GM12878 (cell line): ENCODE measurements around the gene SLC22A3. TPM values are rescaled to one million over a fixed set of nuclear protein-coding genes. Genes with fewer than 3 reads are reported as not detected.

Experiments used
- ATAC-seq: fragments of 200-7000 bp; cut with Tn5 transposase; 3 replicates; pipeline ENCODE4 v1.9.1; 2020; ENCODE audit warnings: mild to moderate bottlenecking, moderate library complexity
- BruUV-seq: library from RNA; stranded (reverse); fragments of 400-500 nt; replicated peaks from 2 replicates; lab custom pipeline; 2021; lab: Mats Ljungman, UMichigan
- CTCF ChIA-PET: fragments of 300-600 bp; sonication (Branson Sonifier 250); formaldehyde crosslinking; extraction: SDS; loops from one replicate; lab custom pipeline; 2021; ENCODE audit warnings: inconsistent platforms; lab: Yijun Ruan, JAX
- POLR2A ChIA-PET: fragments of 350-600 bp; formaldehyde crosslinking; extraction: SDS; loops from one replicate; lab custom pipeline; 2021; ENCODE audit warnings: inconsistent platforms; lab: Charles Lee
- RAD21 ChIA-PET: fragments of 300-600 bp; sonication (Branson Sonifier 250); formaldehyde crosslinking; loops from one replicate; lab custom pipeline; 2023; ENCODE audit warnings: antibody characterized with exemption; ENCODE audit not compliant: unreplicated experiment; lab: Charles Lee
- SMC1A ChIA-PET: fragments of 300-600 bp; sonication (Branson Sonifier 250); formaldehyde crosslinking; loops from one replicate; lab custom pipeline; 2023; ENCODE audit not compliant: unreplicated experiment, uncharacterized antibody; lab: Charles Lee
- DNase-seq: peaks from one replicate; pipeline ENCODE4 v3.0.0-alpha.2; 2011; ENCODE audit warnings: low read depth, low spot score
- FAIRE-seq: peaks from 3 replicates; lab custom pipeline; 2011; peaks lifted over from hg19 to GRCh38; lab: Jason Lieb, UNC
- H2AFZ ChIP-seq: 2 replicates; pipeline ENCODE4 v1.6.0; 2011; ENCODE audit warnings: low read depth, low read length, control low read depth; ENCODE audit not compliant: control insufficient read depth
- H3K27ac ChIP-seq: 2 replicates; pipeline ENCODE4 v1.5.1; 2011; ENCODE audit warnings: control low read depth; ENCODE audit not compliant: control insufficient read depth, insufficient read depth
- H3K27me3 ChIP-seq, 2 experiments: replicated peaks in 1 of 2; 2 replicates each; pipeline versions ENCODE4 v1.6.0 to v1.6.1; 2011; ENCODE audit warnings: low read length in 1 of 2; ENCODE audit not compliant: control insufficient read depth in 2 of 2, insufficient read depth in 2 of 2
- H3K36me3 ChIP-seq, 2 experiments: 2 replicates each; pipeline ENCODE4 v1.5.1; 2011; ENCODE audit warnings: low read length in 1 of 2; ENCODE audit not compliant: control insufficient read depth in 2 of 2, insufficient read depth in 2 of 2
- H3K4me1 ChIP-seq: 2 replicates; pipeline ENCODE4 v1.6.1; 2011; ENCODE audit warnings: mild to moderate bottlenecking, low read length, moderate library complexity, mixed read lengths; ENCODE audit not compliant: control insufficient read depth, insufficient read depth
- H3K4me2 ChIP-seq: 2 replicates; pipeline ENCODE4 v1.6.0; 2011; ENCODE audit warnings: control low read depth; ENCODE audit not compliant: control insufficient read depth, insufficient read depth
- H3K4me3 ChIP-seq: fragments of 200-600 bp; sonication (generic); 2 replicates; pipeline ENCODE4 v1.5.1; 2016
- H3K79me2 ChIP-seq: 2 replicates; pipeline ENCODE4 v1.6.0; 2011; ENCODE audit warnings: low read length; ENCODE audit not compliant: control insufficient read depth, insufficient read depth
- H3K9ac ChIP-seq: 2 replicates; pipeline ENCODE4 v1.8.0; 2011; ENCODE audit warnings: low read length, control low read depth, mixed read lengths; ENCODE audit not compliant: control insufficient read depth, insufficient read depth
- H3K9me3 ChIP-seq: replicated peaks from 3 replicates; pipeline ENCODE4 v1.5.1; 2011; ENCODE audit warnings: mild to moderate bottlenecking, low read length; ENCODE audit not compliant: control insufficient read depth, insufficient read depth
- H4K20me1 ChIP-seq: 2 replicates; pipeline ENCODE4 v1.6.0; 2011; ENCODE audit not compliant: control insufficient read depth, insufficient read depth
- ASH2L ChIP-seq: fragments of 300-600, 200-600 bp; sonication (generic); IDR thresholded peaks from 2 replicates; pipeline ENCODE4 v1.6.1; 2017; ENCODE audit warnings: low read depth, mild to moderate bottlenecking, borderline replicate concordance
- HDAC2 ChIP-seq: fragments of 200-600 bp; sonication (generic); IDR thresholded peaks from 2 replicates; pipeline ENCODE4 v1.6.1; 2017
- NBN ChIP-seq: fragments of 450-650 bp; IDR thresholded peaks from 2 replicates; pipeline ENCODE4 v1.6.1; 2016
- PAX5 ChIP-seq: IDR thresholded peaks from 2 replicates; pipeline ENCODE4 v1.6.1; 2011; ENCODE audit warnings: low read depth, low read length, borderline replicate concordance
- POLR2A ChIP-seq: IDR thresholded peaks from 2 replicates; pipeline ENCODE4 v1.6.1; 2011; ENCODE audit warnings: low read depth, mild to moderate bottlenecking, low read length
- RFX5 ChIP-seq: IDR thresholded peaks from 2 replicates; pipeline ENCODE4 v1.6.1; 2011; ENCODE audit warnings: low read depth, low read length, improper control_type of control experiment
- SMAD5 ChIP-seq: IDR thresholded peaks from 2 replicates; pipeline ENCODE4 v1.6.1; 2016; ENCODE audit warnings: antibody characterized with exemption, low read depth
- SP1 ChIP-seq: IDR thresholded peaks from one replicate; pipeline ENCODE4 v1.6.1; 2011; ENCODE audit warnings: low read depth, low read length
- STAT1 ChIP-seq: fragments of 450-650 bp; conservative IDR thresholded peaks from 2 replicates; pipeline ENCODE4 v1.6.1; 2014; ENCODE audit warnings: antibody characterized with exemption, mild to moderate bottlenecking
- TCF12 ChIP-seq: IDR thresholded peaks from 2 replicates; pipeline ENCODE4 v1.6.1; 2011; ENCODE audit warnings: low read depth, mild to moderate bottlenecking, low read length
- ZNF207 ChIP-seq: fragments of 450-650 bp; IDR thresholded peaks from 2 replicates; pipeline ENCODE4 v1.6.1; 2014; ENCODE audit warnings: antibody characterized with exemption, mild to moderate bottlenecking, borderline replicate concordance
- ZSCAN29 ChIP-seq: fragments of 450-650 bp; IDR thresholded peaks from 2 replicates; pipeline ENCODE4 v1.6.1; 2017; ENCODE audit warnings: mild to moderate bottlenecking, moderate library complexity
- WGBS: methylation state at CpG from one replicate; pipeline ENCODE4 v1.1.6; 2016; ENCODE audit warnings: low lambda C conversion rate; ENCODE audit not compliant: insufficient replicate concordance, insufficient coverage; ENCODE audit errors: missing lambda C conversion rate; 5-methylcytosine and 5-hydroxymethylcytosine counted together
- in situ Hi-C: fragments of 300-500 bp; cut with MboI; formaldehyde crosslinking; loops from 9 replicates; pipeline ENCODE4 v1.14.3; 2018; ENCODE audit warnings: mixed read lengths
- intact Hi-C: fragments of 100-400 bp; cut with micrococcal nuclease; formaldehyde crosslinking; loops from one replicate; pipeline ENCODE4 v1.14.2; 2022; ENCODE audit not compliant: unreplicated experiment
- polyA plus RNA-seq, 11 experiments: library from polyadenylated mRNA; depleted of rRNA in 4 of 11; unstranded in 6 of 11; stranded (reverse) in 5 of 11; fragments of >200 nt; fragmentation: Nextera tagmentation in 4 of 11; fragmentation: Illumina TruSeq in 1 of 11; extraction: Ambion mirVana in 4 of 11; extraction: Trizol in 1 of 11; gene quantifications; 1 replicate in 1 of 11; 2 replicates in 10 of 11; pipeline versions ENCODE4 v1.2.1 to v1.2.3, GENCODE V29; 2011 to 2016; ENCODE audit warnings: inconsistent platforms in 2 of 11, missing spikeins in 2 of 11, low read depth in 1 of 11
- total RNA-seq, 4 experiments: library from RNA; depleted of rRNA in 3 of 4; stranded (reverse); fragments of >200 nt in 3 of 4; fragmentation: Illumina TruSeq in 1 of 4; extraction: Trizol in 1 of 4; gene quantifications; 2 replicates each; pipeline versions ENCODE4 v1.2.1 to v1.2.3, GENCODE V29; 2013 to 2021
- TF ChIP-seq, protein P1 (sequence below): fragments of 450-650 bp; IDR thresholded peaks from 2 replicates; pipeline ENCODE4 v1.6.1; 2016; ENCODE audit warnings: mild to moderate bottlenecking, moderate library complexity, borderline replicate concordance
- TF ChIP-seq, protein P2 (sequence below): IDR thresholded peaks from 2 replicates; pipeline ENCODE4 v1.6.1; 2012; ENCODE audit warnings: low read depth, low read length, improper control_type of control experiment
- TF ChIP-seq, protein P3 (sequence below): IDR thresholded peaks from 2 replicates; pipeline ENCODE4 v1.6.1; 2011; ENCODE audit warnings: low read depth, mild to moderate bottlenecking, low read length, moderate library complexity, borderline replicate concordance; ENCODE audit errors: extremely low read depth
- TF ChIP-seq, protein P4 (sequence below): fragments of 450-650 bp; IDR thresholded peaks from 2 replicates; pipeline ENCODE4 v1.6.1; 2016; ENCODE audit warnings: mild to moderate bottlenecking
- TF ChIP-seq, protein P5 (sequence below): fragments of 450-650 bp; IDR thresholded peaks from 2 replicates; pipeline ENCODE4 v1.6.1; 2017; ENCODE audit warnings: mild to moderate bottlenecking, low read depth, inconsistent platforms; ENCODE audit not compliant: poor library complexity, severe bottlenecking

The SLC22A3 gene
- total and polyA plus RNA-seq, 10 of the 15 experiments (the other 5 are each of a cell fraction or from before 2014, with no cell fraction given), result 0.07 to 0.15 TPM; not detected in 8

DNA sequence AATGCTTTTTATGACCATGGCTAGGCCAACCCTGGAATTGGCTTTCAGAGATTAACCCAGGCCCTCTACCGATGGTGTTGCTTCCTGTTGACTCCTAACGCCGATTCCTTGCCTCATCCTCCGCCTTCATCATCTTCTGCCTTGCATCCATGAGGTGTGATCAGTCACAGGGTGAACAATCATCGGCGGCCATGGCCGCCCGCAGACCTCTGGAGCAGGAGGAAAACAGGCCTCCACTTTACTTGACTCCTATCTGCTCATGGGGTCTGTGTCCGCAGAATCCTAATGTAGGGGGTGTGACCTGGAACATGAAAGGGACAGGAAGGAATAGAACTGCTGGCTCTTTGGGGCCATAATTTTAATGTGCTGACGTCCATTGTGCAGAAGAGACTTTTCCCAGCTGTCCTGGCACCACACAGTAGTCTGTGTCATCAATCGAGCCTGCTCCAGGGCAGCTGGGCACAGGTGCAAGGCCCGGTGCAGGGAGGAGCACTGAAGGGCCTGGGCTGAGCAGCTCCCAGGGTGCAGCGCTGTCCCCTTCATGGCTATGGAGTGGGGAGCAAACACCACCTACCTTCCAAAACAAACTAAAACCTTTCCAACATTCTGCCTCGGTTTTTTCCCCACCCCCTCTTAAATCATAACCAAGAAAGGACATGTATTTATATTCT, 8.0 kb downstream of the SLC22A3 start:
- ChIA-PET POLR2A (no interaction called here), SMC1A (no interaction called here), CTCF (no interaction called here), RAD21 (no interaction called here)
- H3K4me1 ChIP-seq, result no peaks in the 10 kb centered on the region
- 38% methylated on average over 14 of the region's 14 CpGs for WGBS
- no peaks in the 10 kb centered on the region for H3K36me3 ChIP-seq
- no peak overlapping the region for H3K27ac ChIP-seq
- H3K9me3 ChIP-seq, result no peaks in the 10 kb centered on the region
- peaks cover 0 to 1% of the 10 kb centered on the region in 2 experiments; a peak in 2 of 4 replicates for H3K27me3 ChIP-seq
- no peak overlapping the region for H2AFZ ChIP-seq
- in situ Hi-C loops (no loop called here), intact Hi-C loops (no loop called here)
- H3K9ac ChIP-seq, result no peak overlapping the region
- no TSS peak for BruUV-seq
- H4K20me1 ChIP-seq, result no peaks in the 10 kb centered on the region
- no peak overlapping the region for H3K4me3 ChIP-seq
- no peak for ATAC-seq
- no peak overlapping the region for H3K4me2 ChIP-seq
- no peak for FAIRE-seq
- no peaks in the 10 kb centered on the region for H3K79me2 ChIP-seq
- no peak for DNase-seq
- TF ChIP-seq SP1 (no peak), PAX5 (no peak), STAT1 (no peak), RFX5 (no peak), HDAC2 (no peak), SMAD5 (no peak), POLR2A (no peak), ZNF207 (no peak), TCF12 (no peak), NBN (no peak), ASH2L (no peak), ZSCAN29 (no peak)
- TF ChIP-seq, protein P1, sequence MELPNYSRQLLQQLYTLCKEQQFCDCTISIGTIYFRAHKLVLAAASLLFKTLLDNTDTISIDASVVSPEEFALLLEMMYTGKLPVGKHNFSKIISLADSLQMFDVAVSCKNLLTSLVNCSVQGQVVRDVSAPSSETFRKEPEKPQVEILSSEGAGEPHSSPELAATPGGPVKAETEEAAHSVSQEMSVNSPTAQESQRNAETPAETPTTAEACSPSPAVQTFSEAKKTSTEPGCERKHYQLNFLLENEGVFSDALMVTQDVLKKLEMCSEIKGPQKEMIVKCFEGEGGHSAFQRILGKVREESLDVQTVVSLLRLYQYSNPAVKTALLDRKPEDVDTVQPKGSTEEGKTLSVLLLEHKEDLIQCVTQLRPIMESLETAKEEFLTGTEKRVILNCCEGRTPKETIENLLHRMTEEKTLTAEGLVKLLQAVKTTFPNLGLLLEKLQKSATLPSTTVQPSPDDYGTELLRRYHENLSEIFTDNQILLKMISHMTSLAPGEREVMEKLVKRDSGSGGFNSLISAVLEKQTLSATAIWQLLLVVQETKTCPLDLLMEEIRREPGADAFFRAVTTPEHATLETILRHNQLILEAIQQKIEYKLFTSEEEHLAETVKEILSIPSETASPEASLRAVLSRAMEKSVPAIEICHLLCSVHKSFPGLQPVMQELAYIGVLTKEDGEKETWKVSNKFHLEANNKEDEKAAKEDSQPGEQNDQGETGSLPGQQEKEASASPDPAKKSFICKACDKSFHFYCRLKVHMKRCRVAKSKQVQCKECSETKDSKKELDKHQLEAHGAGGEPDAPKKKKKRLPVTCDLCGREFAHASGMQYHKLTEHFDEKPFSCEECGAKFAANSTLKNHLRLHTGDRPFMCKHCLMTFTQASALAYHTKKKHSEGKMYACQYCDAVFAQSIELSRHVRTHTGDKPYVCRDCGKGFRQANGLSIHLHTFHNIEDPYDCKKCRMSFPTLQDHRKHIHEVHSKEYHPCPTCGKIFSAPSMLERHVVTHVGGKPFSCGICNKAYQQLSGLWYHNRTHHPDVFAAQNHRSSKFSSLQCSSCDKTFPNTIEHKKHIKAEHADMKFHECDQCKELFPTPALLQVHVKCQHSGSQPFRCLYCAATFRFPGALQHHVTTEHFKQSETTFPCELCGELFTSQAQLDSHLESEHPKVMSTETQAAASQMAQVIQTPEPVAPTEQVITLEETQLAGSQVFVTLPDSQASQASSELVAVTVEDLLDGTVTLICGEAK, result no peak
- TF ChIP-seq, protein P2, sequence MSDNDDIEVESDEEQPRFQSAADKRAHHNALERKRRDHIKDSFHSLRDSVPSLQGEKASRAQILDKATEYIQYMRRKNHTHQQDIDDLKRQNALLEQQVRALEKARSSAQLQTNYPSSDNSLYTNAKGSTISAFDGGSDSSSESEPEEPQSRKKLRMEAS, result no peak
- TF ChIP-seq, protein P3, sequence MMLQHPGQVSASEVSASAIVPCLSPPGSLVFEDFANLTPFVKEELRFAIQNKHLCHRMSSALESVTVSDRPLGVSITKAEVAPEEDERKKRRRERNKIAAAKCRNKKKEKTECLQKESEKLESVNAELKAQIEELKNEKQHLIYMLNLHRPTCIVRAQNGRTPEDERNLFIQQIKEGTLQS, result no peak
- TF ChIP-seq, protein P4, sequence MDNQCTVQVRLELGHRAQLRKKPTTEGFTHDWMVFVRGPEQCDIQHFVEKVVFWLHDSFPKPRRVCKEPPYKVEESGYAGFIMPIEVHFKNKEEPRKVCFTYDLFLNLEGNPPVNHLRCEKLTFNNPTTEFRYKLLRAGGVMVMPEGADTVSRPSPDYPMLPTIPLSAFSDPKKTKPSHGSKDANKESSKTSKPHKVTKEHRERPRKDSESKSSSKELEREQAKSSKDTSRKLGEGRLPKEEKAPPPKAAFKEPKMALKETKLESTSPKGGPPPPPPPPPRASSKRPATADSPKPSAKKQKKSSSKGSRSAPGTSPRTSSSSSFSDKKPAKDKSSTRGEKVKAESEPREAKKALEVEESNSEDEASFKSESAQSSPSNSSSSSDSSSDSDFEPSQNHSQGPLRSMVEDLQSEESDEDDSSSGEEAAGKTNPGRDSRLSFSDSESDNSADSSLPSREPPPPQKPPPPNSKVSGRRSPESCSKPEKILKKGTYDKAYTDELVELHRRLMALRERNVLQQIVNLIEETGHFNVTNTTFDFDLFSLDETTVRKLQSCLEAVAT, result no peak
- TF ChIP-seq, protein P5, sequence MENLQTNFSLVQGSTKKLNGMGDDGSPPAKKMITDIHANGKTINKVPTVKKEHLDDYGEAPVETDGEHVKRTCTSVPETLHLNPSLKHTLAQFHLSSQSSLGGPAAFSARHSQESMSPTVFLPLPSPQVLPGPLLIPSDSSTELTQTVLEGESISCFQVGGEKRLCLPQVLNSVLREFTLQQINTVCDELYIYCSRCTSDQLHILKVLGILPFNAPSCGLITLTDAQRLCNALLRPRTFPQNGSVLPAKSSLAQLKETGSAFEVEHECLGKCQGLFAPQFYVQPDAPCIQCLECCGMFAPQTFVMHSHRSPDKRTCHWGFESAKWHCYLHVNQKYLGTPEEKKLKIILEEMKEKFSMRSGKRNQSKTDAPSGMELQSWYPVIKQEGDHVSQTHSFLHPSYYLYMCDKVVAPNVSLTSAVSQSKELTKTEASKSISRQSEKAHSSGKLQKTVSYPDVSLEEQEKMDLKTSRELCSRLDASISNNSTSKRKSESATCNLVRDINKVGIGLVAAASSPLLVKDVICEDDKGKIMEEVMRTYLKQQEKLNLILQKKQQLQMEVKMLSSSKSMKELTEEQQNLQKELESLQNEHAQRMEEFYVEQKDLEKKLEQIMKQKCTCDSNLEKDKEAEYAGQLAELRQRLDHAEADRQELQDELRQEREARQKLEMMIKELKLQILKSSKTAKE, result no peak
